ENCODE measurements around the gene C11orf87. TPM values are rescaled to one million over a fixed set of nuclear protein-coding genes. Genes with fewer than 3 reads are reported as not detected.

Gene C11orf87
- 0.33 and 5.3 TPM in 2 replicates for total RNA-seq (ENCODE audit: low replicate concordance)
- long read RNA-seq = 0 reads

- no peak for TF ChIP-seq CTCF (conservative IDR thresholded peaks at IDR 0.05)
- DNase-seq (ENCODE audit: extremely low spot score, unreplicated experiment) = peak; percentile 71
- Mint-ChIP-seq H3K27me3 (peaks cover 82% of the 10 kb centered on the region), H3K4me3 (peak within 1 kb of the TSS; percentile 81), H3K27ac (no peak within 1 kb of the TSS), H3K36me3 (no peaks in the 10 kb centered on the region), H3K4me1 (ENCODE audit: unreplicated experiment) (no peaks in the 10 kb centered on the region), H3K9me3 (no peaks in the 10 kb centered on the region)
Measured at GRCh38 chr11:109421981-109422869, at the start of gene C11orf87. Gene C11orf87 (plus strand): TSS chr11:109422190. CDS start chr11:109423634, 1,444 bp downstream.

DNA sequence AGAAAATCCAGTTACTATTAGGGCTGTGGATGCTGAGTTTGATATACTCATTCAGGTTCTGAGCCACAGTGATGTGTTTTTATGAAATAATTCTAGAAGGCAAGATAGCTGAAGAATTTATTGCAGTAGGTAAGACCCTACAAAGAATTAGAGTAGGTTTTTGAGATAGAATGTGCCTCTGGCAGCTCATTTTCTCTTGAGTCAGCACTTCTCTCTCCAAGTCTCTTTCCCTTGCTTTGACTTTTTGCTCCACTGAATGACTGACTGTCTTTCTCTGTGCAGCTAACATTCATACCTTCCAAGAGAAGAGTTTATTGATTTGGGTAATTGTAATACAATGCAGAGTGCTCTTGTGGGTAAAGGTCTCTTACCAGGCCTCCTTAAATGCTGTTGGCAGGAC lies 48.0 kb upstream of the C11orf87 start:
- H3K36me3 Mint-ChIP-seq = no peaks in the 10 kb centered on the region
- no peaks in the 10 kb centered on the region for H3K27me3 Mint-ChIP-seq
- no peak overlapping the region for H3K4me3 Mint-ChIP-seq
- H3K27ac Mint-ChIP-seq = no peak overlapping the region
- no peaks in the 10 kb centered on the region for H3K9me3 Mint-ChIP-seq
- no peak for TF ChIP-seq CTCF (conservative IDR thresholded peaks at IDR 0.05)
- DNase-seq (ENCODE audit: extremely low spot score, unreplicated experiment) = no peak
- no peaks in the 10 kb centered on the region for H3K4me1 Mint-ChIP-seq (ENCODE audit: unreplicated experiment)

- no peak for DNase-seq (ENCODE audit: extremely low spot score, unreplicated experiment)
- Mint-ChIP-seq H3K27me3 (no peaks in the 10 kb centered on the region), H3K36me3 (no peaks in the 10 kb centered on the region), H3K4me3 (no peak overlapping the region), H3K4me1 (ENCODE audit: unreplicated experiment) (no peaks in the 10 kb centered on the region), H3K9me3 (no peaks in the 10 kb centered on the region), H3K27ac (no peak overlapping the region)
- TF ChIP-seq CTCF (conservative IDR thresholded peaks at IDR 0.05) = no peak
Measured at GRCh38 chr11:109374441-109374840, 47.5 kb upstream of the C11orf87 start.

GRCh38 chr11:109377039-109377742 lies 44.8 kb upstream of the C11orf87 start:
- no peaks in the 10 kb centered on the region for H3K27me3 Mint-ChIP-seq
- no peaks in the 10 kb centered on the region for H3K36me3 Mint-ChIP-seq
- no peak for DNase-seq (ENCODE audit: extremely low spot score, unreplicated experiment)
- no peak overlapping the region for H3K4me3 Mint-ChIP-seq
- no peak for TF ChIP-seq CTCF (conservative IDR thresholded peaks at IDR 0.05)
- H3K9me3 Mint-ChIP-seq = no peaks in the 10 kb centered on the region
- no peak overlapping the region for H3K27ac Mint-ChIP-seq
- H3K4me1 Mint-ChIP-seq (ENCODE audit: unreplicated experiment) = no peaks in the 10 kb centered on the region

- Mint-ChIP-seq H3K27me3 (peaks cover 2% of the 10 kb centered on the region), H3K36me3 (no peaks in the 10 kb centered on the region), H3K9me3 (no peaks in the 10 kb centered on the region), H3K4me3 (no peak overlapping the region), H3K27ac (no peak overlapping the region), H3K4me1 (ENCODE audit: unreplicated experiment) (no peaks in the 10 kb centered on the region)
- TF ChIP-seq CTCF (conservative IDR thresholded peaks at IDR 0.05) = no peak
- no peak for DNase-seq (ENCODE audit: extremely low spot score, unreplicated experiment)
Measured at GRCh38 chr11:109378034-109378433, 44.0 kb upstream of the C11orf87 start.
